Measurements from ENCODE around the gene SRSF11. TPM values are rescaled to one million over a fixed set of nuclear protein-coding genes. Genes with fewer than 3 reads are reported as not detected.
A peak's percentile ranks its signal among the peaks of the same experiment; 100 is the strongest.

The SRSF11 gene
- total RNA-seq, 5 donors from 2014 or later (not counting 1 experiment from before 2014, with no cell fraction given): 291 to 374 (median 302) TPM

GRCh38 chr1:70194601-70195000 lies 26.6 kb upstream of the SRSF11 start:
- Histone ChIP-seq H3K36me3 (ENCODE audit: control insufficient read depth in 2 of 2, extremely low read depth in 1 of 2, insufficient read depth in 1 of 2, low read length in 1 of 2) (no peaks in the 10 kb centered on the region), H3K27me3 (replicated peaks in 1 of 2; ENCODE audit: control insufficient read depth in 2 of 2, extremely low read depth in 1 of 2, insufficient read depth in 2 of 2, low read length in 1 of 2) (no peaks in the 10 kb centered on the region), H3K4me1 (ENCODE audit: control insufficient read depth in 1 of 2, extremely low read depth in 1 of 2, insufficient read depth in 2 of 2, low read length in 2 of 2) (no peaks in the 10 kb centered on the region), H3K4me3 (ENCODE audit: control insufficient read depth in 1 of 2, extremely low read depth in 1 of 2, low read length in 1 of 2) (no peak overlapping the region), H3K9me3 (no peaks in the 10 kb centered on the region), H3K27ac (ENCODE audit: low read length) (no peak overlapping the region)
- H3K27ac Mint-ChIP-seq: no peak overlapping the region
- ChIA-PET CTCF (interaction anchor here in 1 of 2 donors (1.0 kb wide), 1 partner anchor 39 kb away, joined by 3 read pairs; no protein-coding TSS in a partner anchor), POLR2A (interaction anchor here (0.5 to 0.6 kb wide), 3 partner anchors 29 to 46 kb away, joined by 3 to 9 read pairs (median 8); no protein-coding TSS in a partner anchor)
- no peak overlapping the region for H3K4me3 Mint-ChIP-seq
- H3K27me3 Mint-ChIP-seq: no peaks in the 10 kb centered on the region
- DNase-seq (no peak), ATAC-seq (replicated peaks in 1 of 4) (no peak)
- H3K9me3 Mint-ChIP-seq: no peaks in the 10 kb centered on the region
- H3K4me1 Mint-ChIP-seq: peaks cover 14 to 22% (median 21%) of the 10 kb centered on the region in 3 donors
- H3K36me3 Mint-ChIP-seq: peaks cover 20% of the 10 kb centered on the region

- WGBS (ENCODE audit: insufficient coverage): 100% methylated on average over 2 of the region's 4 CpGs
- DNase-seq (no peak), ATAC-seq (replicated peaks in 1 of 4) (no peak)
- H3K36me3 Mint-ChIP-seq: peaks cover 20% of the 10 kb centered on the region
- no peaks in the 10 kb centered on the region for H3K27me3 ChIP-seq (replicated peaks in 1 of 2; ENCODE audit: control insufficient read depth in 2 of 2, extremely low read depth in 1 of 2, insufficient read depth in 2 of 2, low read length in 1 of 2)
- no peaks in the 10 kb centered on the region for H3K4me1 ChIP-seq (ENCODE audit: control insufficient read depth in 1 of 2, extremely low read depth in 1 of 2, insufficient read depth in 2 of 2, low read length in 2 of 2)
- ChIA-PET CTCF (no interaction called here), POLR2A (interaction anchor here in 1 of 2 donors (0.6 kb wide), 1 partner anchor 301 kb away, joined by 3 read pairs; no protein-coding TSS in a partner anchor)
- H3K4me3 Mint-ChIP-seq: no peak overlapping the region
- no peaks in the 10 kb centered on the region for H3K36me3 ChIP-seq (ENCODE audit: control insufficient read depth in 2 of 2, extremely low read depth in 1 of 2, insufficient read depth in 1 of 2, low read length in 1 of 2)
- H3K9me3 Mint-ChIP-seq: no peaks in the 10 kb centered on the region
- no peaks in the 10 kb centered on the region for H3K27me3 Mint-ChIP-seq
- H3K4me3 ChIP-seq (ENCODE audit: control insufficient read depth in 1 of 2, extremely low read depth in 1 of 2, low read length in 1 of 2): no peak overlapping the region
- H3K9me3 ChIP-seq: no peaks in the 10 kb centered on the region
- no peak overlapping the region for H3K27ac ChIP-seq (ENCODE audit: low read length)
- no peak overlapping the region for H3K27ac Mint-ChIP-seq
- H3K4me1 Mint-ChIP-seq: peaks cover 14 to 23% (median 21%) of the 10 kb centered on the region in 3 donors
Measured at GRCh38 chr1:70195342-70195741, 25.8 kb upstream of the SRSF11 start.

GRCh38 chr1:70196333-70196732 lies 24.8 kb upstream of the SRSF11 start:
- Histone ChIP-seq H3K4me1 (ENCODE audit: control insufficient read depth in 1 of 2, extremely low read depth in 1 of 2, insufficient read depth in 2 of 2, low read length in 2 of 2) (no peaks in the 10 kb centered on the region), H3K27me3 (replicated peaks in 1 of 2; ENCODE audit: control insufficient read depth in 2 of 2, extremely low read depth in 1 of 2, insufficient read depth in 2 of 2, low read length in 1 of 2) (no peaks in the 10 kb centered on the region), H3K36me3 (ENCODE audit: control insufficient read depth in 2 of 2, extremely low read depth in 1 of 2, insufficient read depth in 1 of 2, low read length in 1 of 2) (no peaks in the 10 kb centered on the region), H3K9me3 (no peaks in the 10 kb centered on the region), H3K4me3 (ENCODE audit: control insufficient read depth in 1 of 2, extremely low read depth in 1 of 2, low read length in 1 of 2) (no peak overlapping the region), H3K27ac (ENCODE audit: low read length) (no peak overlapping the region)
- WGBS (ENCODE audit: insufficient coverage): 100% methylated on average over 1 of the region's 3 CpGs
- DNase-seq (no peak), ATAC-seq (replicated peaks in 1 of 4) (no peak)
- no peak overlapping the region for H3K27ac Mint-ChIP-seq
- POLR2A ChIA-PET: no interaction called here
- H3K27me3 Mint-ChIP-seq: no peaks in the 10 kb centered on the region
- peaks cover 16 to 24% (median 24%) of the 10 kb centered on the region in 3 donors for H3K4me1 Mint-ChIP-seq
- no peak overlapping the region for H3K4me3 Mint-ChIP-seq
- H3K9me3 Mint-ChIP-seq: no peaks in the 10 kb centered on the region
- H3K36me3 Mint-ChIP-seq: peaks cover 24% of the 10 kb centered on the region
- CTCF ChIA-PET: no interaction called here

- ATAC-seq (replicated peaks in 1 of 4): no peak
- no peaks in the 10 kb centered on the region for H3K27me3 Mint-ChIP-seq
- DNase-seq: no peak
- ChIA-PET CTCF (no interaction called here), POLR2A (interaction anchor here in 1 of 2 donors (0.6 kb wide), 1 partner anchor 20 kb away, joined by 3 read pairs; no protein-coding TSS in a partner anchor)
- Histone ChIP-seq H3K9me3 (no peaks in the 10 kb centered on the region), H3K27ac (ENCODE audit: low read length) (no peak overlapping the region), H3K36me3 (ENCODE audit: control insufficient read depth in 2 of 2, extremely low read depth in 1 of 2, insufficient read depth in 1 of 2, low read length in 1 of 2) (no peaks in the 10 kb centered on the region), H3K27me3 (replicated peaks in 1 of 2; ENCODE audit: control insufficient read depth in 2 of 2, extremely low read depth in 1 of 2, insufficient read depth in 2 of 2, low read length in 1 of 2) (no peaks in the 10 kb centered on the region), H3K4me3 (ENCODE audit: control insufficient read depth in 1 of 2, extremely low read depth in 1 of 2, low read length in 1 of 2) (no peak overlapping the region), H3K4me1 (ENCODE audit: control insufficient read depth in 1 of 2, extremely low read depth in 1 of 2, insufficient read depth in 2 of 2, low read length in 2 of 2) (peaks cover 7 to 8% of the 10 kb centered on the region in 2 experiments)
- no peak overlapping the region for H3K27ac Mint-ChIP-seq
- peaks cover 46 to 48% (median 47%) of the 10 kb centered on the region in 3 donors for H3K4me1 Mint-ChIP-seq
- no peak overlapping the region for H3K4me3 Mint-ChIP-seq
- no peaks in the 10 kb centered on the region for H3K9me3 Mint-ChIP-seq
- peaks cover 12% of the 10 kb centered on the region for H3K36me3 Mint-ChIP-seq
- WGBS (ENCODE audit: insufficient coverage): 100% methylated on average over 2 of the region's 4 CpGs
Measured at GRCh38 chr1:70200065-70200464, 21.1 kb upstream of the SRSF11 start.

- H3K27ac Mint-ChIP-seq: no peak overlapping the region
- CTCF ChIA-PET: no interaction called here
Measured at GRCh38 chr1:70202173-70202758, 18.9 kb upstream of the SRSF11 start.

GRCh38 chr1:70204139-70204538 lies 17.0 kb upstream of the SRSF11 start:
- peak overlapping the region; percentile 93 to 98 (median 97) for H3K4me3 Mint-ChIP-seq
- H3K4me1 ChIP-seq (ENCODE audit: control insufficient read depth in 1 of 2, extremely low read depth in 1 of 2, insufficient read depth in 2 of 2, low read length in 2 of 2): peaks cover 15 to 22% of the 10 kb centered on the region in 2 experiments
- DNase-seq: no peak
- H3K9me3 Mint-ChIP-seq: no peaks in the 10 kb centered on the region
- peaks cover 0 to 9% of the 10 kb centered on the region in 2 donors for H3K36me3 ChIP-seq (ENCODE audit: control insufficient read depth in 2 of 2, extremely low read depth in 1 of 2, insufficient read depth in 1 of 2, low read length in 1 of 2)
- H3K4me1 Mint-ChIP-seq: peaks cover 67 to 74% (median 74%) of the 10 kb centered on the region in 3 donors
- no peak overlapping the region for H3K27ac ChIP-seq (ENCODE audit: low read length)
- POLR2A ChIA-PET: interaction anchor here in 1 of 2 donors (2.7 to 3.5 kb wide), 2 partner anchors 17 to 877 kb away, joined by 13 to 57 read pairs; partner anchors contain the start of genes SRSF11 and ZRANB2
- no peak for ATAC-seq (replicated peaks in 1 of 4)
- H3K27me3 ChIP-seq (replicated peaks in 1 of 2; ENCODE audit: control insufficient read depth in 2 of 2, extremely low read depth in 1 of 2, insufficient read depth in 2 of 2, low read length in 1 of 2): no peaks in the 10 kb centered on the region
- no CpG with 5 or more reads among the region's 1 CpG for WGBS (ENCODE audit: insufficient coverage)
- no peaks in the 10 kb centered on the region for H3K9me3 ChIP-seq
- CTCF ChIA-PET: interaction anchor here in 1 of 2 donors (1.7 kb wide), 1 partner anchor 17 kb away, joined by 6 read pairs; the partner anchor contains the start of gene SRSF11
- no peak overlapping the region for H3K4me3 ChIP-seq (ENCODE audit: control insufficient read depth in 1 of 2, extremely low read depth in 1 of 2, low read length in 1 of 2)
- peaks cover 6% of the 10 kb centered on the region for H3K36me3 Mint-ChIP-seq
- no peaks in the 10 kb centered on the region for H3K27me3 Mint-ChIP-seq
- H3K27ac Mint-ChIP-seq: no peak overlapping the region

More at GRCh38 chr1:70202173-70202758, 18.9 kb upstream of the SRSF11 start:
- Histone ChIP-seq H3K36me3 (ENCODE audit: control insufficient read depth in 2 of 2, extremely low read depth in 1 of 2, insufficient read depth in 1 of 2, low read length in 1 of 2) (no peaks in the 10 kb centered on the region), H3K27me3 (replicated peaks in 1 of 2; ENCODE audit: control insufficient read depth in 2 of 2, extremely low read depth in 1 of 2, insufficient read depth in 2 of 2, low read length in 1 of 2) (no peaks in the 10 kb centered on the region), H3K9me3 (no peaks in the 10 kb centered on the region), H3K4me3 (ENCODE audit: control insufficient read depth in 1 of 2, extremely low read depth in 1 of 2, low read length in 1 of 2) (no peak overlapping the region), H3K4me1 (ENCODE audit: control insufficient read depth in 1 of 2, extremely low read depth in 1 of 2, insufficient read depth in 2 of 2, low read length in 2 of 2) (peaks cover 13 to 15% of the 10 kb centered on the region in 2 experiments), H3K27ac (ENCODE audit: low read length) (no peak overlapping the region)
- no peaks in the 10 kb centered on the region for H3K27me3 Mint-ChIP-seq
- no peak for DNase-seq
- peaks cover 9% of the 10 kb centered on the region for H3K36me3 Mint-ChIP-seq
- POLR2A ChIA-PET: interaction anchor here (0.5 to 0.8 kb wide), 3 partner anchors 19 to 426 kb away, joined by 3 to 4 read pairs (median 3); partner anchors contain the start of gene SRSF11 (in 1 of the 2)
- H3K4me3 Mint-ChIP-seq: no peak overlapping the region
- 25% methylated on average over 1 of the region's 2 CpGs for WGBS (ENCODE audit: insufficient coverage)
- no peaks in the 10 kb centered on the region for H3K9me3 Mint-ChIP-seq
- ATAC-seq (replicated peaks in 1 of 4): no peak
- peaks cover 50 to 61% (median 58%) of the 10 kb centered on the region in 3 donors for H3K4me1 Mint-ChIP-seq

Data from T-cell (primary cell).